Uterus (tissue), 4 donors: ENCODE data around the gene ACO2. TPM values are rescaled to one million over a fixed set of nuclear protein-coding genes. Genes with fewer than 3 reads are reported as not detected.

Experiments used
- DNase-seq, 2 donors: peaks; one replicate each; pipeline ENCODE4 v3.0.0-alpha.2; 2019 to 2020
- H3K27ac ChIP-seq, 2 donors: fragments of 200-600 bp; sonication (generic); 1 replicate in 1 of 2; 2 replicates in 1 of 2; pipeline ENCODE4 v1.5.1; 2016 to 2018
- H3K27me3 ChIP-seq, 2 donors: fragments of 200-600 bp; sonication (generic); one replicate each; pipeline ENCODE4 v1.5.1; 2018 to 2019; ENCODE audit warnings: control low read depth in 1 of 2
- H3K36me3 ChIP-seq, 2 donors: fragments of 200-600 bp; sonication (generic); one replicate each; pipeline ENCODE4 v1.5.1; 2019; ENCODE audit warnings: control low read depth in 1 of 2
- H3K4me1 ChIP-seq, 2 donors: fragments of 200-600 bp; sonication (generic); one replicate each; pipeline ENCODE4 v1.5.1; 2018 to 2019; ENCODE audit warnings: control low read depth in 1 of 2
- H3K4me3 ChIP-seq, 2 donors: fragments of 200-600 bp; sonication (generic); 1 replicate in 1 of 2; 2 replicates in 1 of 2; pipeline ENCODE4 v1.5.1; 2018 to 2019; ENCODE audit warnings: mild to moderate bottlenecking in 1 of 2
- H3K9me3 ChIP-seq, 2 donors: fragments of 200-600 bp; sonication (generic); one replicate each; pipeline ENCODE4 v1.5.1; 2019; ENCODE audit warnings: control low read depth in 1 of 2
- CTCF ChIP-seq, 4 experiments: fragments of 200-600 bp in 2 of 4; fragments of 450-650 bp in 2 of 4; sonication (generic) in 2 of 4; IDR thresholded peaks; one replicate each; pipeline ENCODE4 v1.5.1; 2016 to 2019; ENCODE audit warnings: antibody characterized with exemption in 4 of 4, mild to moderate bottlenecking in 2 of 4, moderate library complexity in 1 of 4
- POLR2A ChIP-seq, 2 donors: fragments of 450-650 bp; IDR thresholded peaks; one replicate each; pipeline ENCODE4 v1.6.1; 2016; ENCODE audit warnings: antibody characterized with exemption in 2 of 2, mild to moderate bottlenecking in 1 of 2, moderate library complexity in 1 of 2
- intact Hi-C: fragments of 100-400 bp; cut with DNase I; formaldehyde crosslinking; loops from one replicate; pipeline ENCODE4 v1.15.1; 2023; ENCODE audit warnings: low total_unique reads
- total RNA-seq, 4 donors: library from RNA; depleted of rRNA in 3 of 4; stranded (reverse); fragments of >200 nt in 3 of 4; gene quantifications; one replicate each; pipeline versions ENCODE4 v1.1.0 to v1.2.4, GENCODE V29; 2014 to 2023
- donor health status: DM: yes; HTN: yes; CAD: no.

The ACO2 gene
- total RNA-seq, 4 donors from 2014 or later: 21.5 to 64.4 (median 47.1) TPM

- Histone ChIP-seq H3K4me3 (peak within 1 kb of the TSS; percentile 79 to 81), H3K36me3 (no peaks in the 10 kb centered on the region), H3K4me1 (no peaks in the 10 kb centered on the region), H3K27me3 (no peaks in the 10 kb centered on the region), H3K27ac (peak within 1 kb of the TSS; percentile 98 to 99), H3K9me3 (no peaks in the 10 kb centered on the region)
- DNase-seq: peak; percentile 95
- peak; percentile 100 for TF ChIP-seq POLR2A (IDR thresholded peaks at IDR 0.05)
- peak in 2 of 4 experiments; percentile 11 to 44 for TF ChIP-seq CTCF (IDR thresholded peaks at IDR 0.05)
- intact Hi-C loops: no loop called here
These were observed 22.1 kb upstream of the ACO2 start, which contains the start of gene TOB2 for GRCh38 chr22:41446639-41447434. Gene TOB2 (minus strand): TSS chr22:41446801. CDS start chr22:41437345, 9,456 bp downstream.

- peak in 1 of 4 experiments; percentile 5 for TF ChIP-seq CTCF (IDR thresholded peaks at IDR 0.05)
- TF ChIP-seq POLR2A (IDR thresholded peaks at IDR 0.05): peak; percentile 31 to 41
- DNase-seq: peak; percentile 67 to 71
- Histone ChIP-seq H3K36me3 (no peaks in the 10 kb centered on the region), H3K4me1 (no peaks in the 10 kb centered on the region), H3K27me3 (no peaks in the 10 kb centered on the region), H3K27ac (peak overlapping the region; percentile 98 to 99), H3K9me3 (no peaks in the 10 kb centered on the region), H3K4me3 (peak overlapping the region; percentile 79 to 81)
- intact Hi-C loops: no loop called here
These were observed 21.3 kb upstream of the ACO2 start for GRCh38 chr22:41447435-41448188.

- no peaks in the 10 kb centered on the region for H3K27me3 ChIP-seq
- no peaks in the 10 kb centered on the region for H3K36me3 ChIP-seq
- peak overlapping the region; percentile 98 to 99 for H3K27ac ChIP-seq
- peak; percentile 92 to 96 for DNase-seq
- H3K4me1 ChIP-seq: no peaks in the 10 kb centered on the region
- intact Hi-C loops: no loop called here
- H3K4me3 ChIP-seq: peak overlapping the region; percentile 79 to 81
- no peaks in the 10 kb centered on the region for H3K9me3 ChIP-seq
- TF ChIP-seq POLR2A (IDR thresholded peaks at IDR 0.05) (peak; percentile 93), CTCF (IDR thresholded peaks at IDR 0.05) (peak in 1 of 4 experiments; percentile 8)
These were observed 20.6 kb upstream of the ACO2 start for GRCh38 chr22:41448189-41448808.

GRCh38 chr22:41458161-41458728, 10.7 kb upstream of the ACO2 start:
- no peaks in the 10 kb centered on the region for H3K36me3 ChIP-seq
- DNase-seq: no peak
- intact Hi-C loops: no loop called here

More at GRCh38 chr22:41458161-41458728, 10.7 kb upstream of the ACO2 start:
- Histone ChIP-seq H3K4me1 (no peaks in the 10 kb centered on the region), H3K27me3 (no peaks in the 10 kb centered on the region), H3K4me3 (no peak overlapping the region), H3K27ac (no peak overlapping the region), H3K9me3 (no peaks in the 10 kb centered on the region)
- no peak for TF ChIP-seq POLR2A (IDR thresholded peaks at IDR 0.05)
- no peak for TF ChIP-seq CTCF (IDR thresholded peaks at IDR 0.05)
